ENCODE data around the gene PFDN2. TPM values are rescaled to one million over a fixed set of nuclear protein-coding genes. Genes with fewer than 3 reads are reported as not detected.
"Not testable (repeated sequence)": the region's sequence is repeated elsewhere in the genome, so short reads cannot be mapped to it uniquely, and the experiment has no call there.

Gene PFDN2
- total RNA-seq, 1 donor from 2014 or later, result 57.9 TPM

DNA sequence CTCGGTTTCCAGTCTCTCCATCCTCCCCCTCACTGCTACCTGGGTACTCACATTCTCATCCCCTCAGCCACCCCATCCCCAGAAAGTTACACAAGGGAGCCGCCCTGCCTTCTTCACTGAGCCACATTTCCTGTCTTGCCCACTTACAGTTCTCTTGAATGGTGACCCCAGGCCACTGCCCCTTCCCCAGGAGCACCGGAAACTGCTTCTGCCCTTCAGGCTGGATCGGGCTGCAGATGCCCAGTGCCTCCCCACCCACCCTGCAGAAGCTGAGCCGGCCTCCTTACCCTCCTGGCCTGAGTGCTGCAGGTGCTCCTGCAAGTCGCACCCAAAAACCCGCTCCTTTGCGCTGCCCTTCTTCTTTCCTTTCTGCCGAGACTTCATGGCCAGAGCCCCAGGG, 48.6 kb downstream of the PFDN2 start:
- Mint-ChIP-seq H3K4me1 (ENCODE audit: low read depth) (no peaks in the 10 kb centered on the region), H3K36me3 (ENCODE audit: low read depth) (no peaks in the 10 kb centered on the region), H3K9me3 (ENCODE audit: low read depth) (no peaks in the 10 kb centered on the region), H3K27ac (ENCODE audit: unreplicated experiment) (no peak overlapping the region), H3K27me3 (ENCODE audit: low read depth) (peaks cover 8% of the 10 kb centered on the region), H3K4me3 (ENCODE audit: unreplicated experiment) (no peak overlapping the region)
- TF ChIP-seq, protein P1, sequence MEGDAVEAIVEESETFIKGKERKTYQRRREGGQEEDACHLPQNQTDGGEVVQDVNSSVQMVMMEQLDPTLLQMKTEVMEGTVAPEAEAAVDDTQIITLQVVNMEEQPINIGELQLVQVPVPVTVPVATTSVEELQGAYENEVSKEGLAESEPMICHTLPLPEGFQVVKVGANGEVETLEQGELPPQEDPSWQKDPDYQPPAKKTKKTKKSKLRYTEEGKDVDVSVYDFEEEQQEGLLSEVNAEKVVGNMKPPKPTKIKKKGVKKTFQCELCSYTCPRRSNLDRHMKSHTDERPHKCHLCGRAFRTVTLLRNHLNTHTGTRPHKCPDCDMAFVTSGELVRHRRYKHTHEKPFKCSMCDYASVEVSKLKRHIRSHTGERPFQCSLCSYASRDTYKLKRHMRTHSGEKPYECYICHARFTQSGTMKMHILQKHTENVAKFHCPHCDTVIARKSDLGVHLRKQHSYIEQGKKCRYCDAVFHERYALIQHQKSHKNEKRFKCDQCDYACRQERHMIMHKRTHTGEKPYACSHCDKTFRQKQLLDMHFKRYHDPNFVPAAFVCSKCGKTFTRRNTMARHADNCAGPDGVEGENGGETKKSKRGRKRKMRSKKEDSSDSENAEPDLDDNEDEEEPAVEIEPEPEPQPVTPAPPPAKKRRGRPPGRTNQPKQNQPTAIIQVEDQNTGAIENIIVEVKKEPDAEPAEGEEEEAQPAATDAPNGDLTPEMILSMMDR (IDR thresholded peaks at IDR 0.05), result no peak
- DNase-seq (ENCODE audit: low spot score), result no peak

DNA sequence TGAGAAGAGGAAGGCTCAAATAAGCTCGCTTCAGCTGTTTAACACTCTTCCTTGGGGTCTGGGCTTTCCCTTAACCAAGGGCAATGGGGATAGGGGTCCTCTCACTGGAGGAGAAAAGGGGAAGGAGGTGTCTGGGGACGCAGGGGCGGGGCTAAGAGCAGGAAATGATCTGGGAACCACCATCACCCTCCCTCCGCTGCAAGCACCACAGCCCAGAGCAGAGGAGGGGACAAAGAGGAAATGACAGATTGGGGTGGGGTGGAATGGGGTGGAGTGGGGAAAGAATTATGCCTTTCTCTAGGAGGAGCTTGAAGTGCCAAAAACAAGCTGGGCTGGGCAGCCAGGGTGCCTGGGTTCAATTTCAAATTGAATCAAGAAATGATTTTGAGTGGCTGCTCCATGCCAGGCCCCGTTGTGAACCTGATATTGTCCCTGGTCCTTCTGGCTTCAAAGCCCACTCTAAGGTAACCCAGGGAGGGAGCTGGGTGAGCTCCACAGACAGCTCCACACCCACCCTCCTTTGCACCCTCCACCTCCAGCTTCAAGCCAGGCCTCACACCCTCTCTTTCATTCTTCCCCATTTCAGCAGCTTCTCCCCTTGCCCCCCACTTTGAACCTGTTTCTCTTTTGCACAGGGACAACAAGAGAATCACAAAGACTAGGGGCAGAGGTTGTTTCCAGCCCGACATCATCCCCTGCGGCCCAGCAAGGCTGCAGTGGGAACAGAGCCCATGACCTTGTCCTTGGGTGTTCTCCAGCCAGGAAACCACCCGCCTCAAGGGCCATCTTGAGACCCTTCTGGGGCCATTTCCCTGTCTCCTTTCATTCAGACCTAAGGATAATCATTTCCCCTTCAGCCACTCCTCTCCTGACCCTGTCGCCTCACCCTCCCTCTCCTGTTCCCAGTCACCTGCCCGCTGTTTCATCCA, 49.3 kb downstream of the PFDN2 start:
- TF ChIP-seq, protein P1 (IDR thresholded peaks at IDR 0.05), result no peak
- Mint-ChIP-seq H3K4me1 (ENCODE audit: low read depth) (no peaks in the 10 kb centered on the region), H3K36me3 (ENCODE audit: low read depth) (no peaks in the 10 kb centered on the region), H3K27me3 (ENCODE audit: low read depth) (peaks cover 14% of the 10 kb centered on the region), H3K9me3 (ENCODE audit: low read depth) (no peaks in the 10 kb centered on the region), H3K4me3 (ENCODE audit: unreplicated experiment) (no peak overlapping the region), H3K27ac (ENCODE audit: unreplicated experiment) (no peak overlapping the region)
- no peak for DNase-seq (ENCODE audit: low spot score)

DNA sequence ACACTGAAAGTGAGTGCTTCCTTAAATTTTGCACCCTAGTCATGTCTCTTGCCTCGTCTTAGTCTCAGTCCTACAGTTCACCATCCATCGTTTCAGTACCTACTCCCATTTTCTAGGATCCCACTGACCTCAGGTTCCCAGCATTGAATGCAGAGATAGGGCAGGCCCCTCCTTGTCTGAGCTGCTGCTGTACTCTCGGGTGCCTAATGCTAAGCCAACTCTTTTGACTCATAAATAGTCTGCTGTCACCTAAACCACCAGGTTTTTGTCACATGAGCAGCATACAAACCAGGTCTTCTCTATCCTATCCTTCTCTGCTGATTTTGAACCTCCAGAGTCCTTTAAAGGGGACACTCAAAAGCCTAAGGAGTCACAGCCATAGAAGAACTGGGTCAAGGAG, 51.1 kb downstream of the PFDN2 start:
- DNase-seq (ENCODE audit: low spot score), result no peak
- Mint-ChIP-seq H3K36me3 (ENCODE audit: low read depth) (no peaks in the 10 kb centered on the region), H3K27ac (ENCODE audit: unreplicated experiment) (no peak overlapping the region), H3K4me1 (ENCODE audit: low read depth) (no peaks in the 10 kb centered on the region), H3K4me3 (ENCODE audit: unreplicated experiment) (no peak overlapping the region), H3K27me3 (ENCODE audit: low read depth) (peaks cover 25% of the 10 kb centered on the region), H3K9me3 (ENCODE audit: low read depth) (no peaks in the 10 kb centered on the region)
- TF ChIP-seq, protein P1 (IDR thresholded peaks at IDR 0.05), result no peak

DNA sequence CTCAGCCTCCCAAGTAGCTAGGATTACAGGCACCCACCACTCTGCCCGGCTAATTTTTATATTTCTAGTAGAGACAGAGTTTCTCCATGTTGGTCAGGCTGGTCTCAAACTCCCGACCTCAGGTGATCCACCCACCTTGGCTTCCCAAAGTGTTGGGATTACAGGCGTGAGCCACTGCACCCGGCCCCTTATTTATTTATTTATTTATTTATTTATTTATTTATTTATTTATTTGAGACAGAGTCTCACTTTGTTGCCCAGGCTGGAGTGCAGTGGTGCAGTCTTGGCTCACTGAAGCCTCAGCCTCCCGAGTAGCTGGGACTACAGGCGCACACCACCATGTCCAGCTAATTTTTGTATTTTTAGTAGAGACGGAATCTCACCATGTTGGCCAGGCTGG, 52.2 kb downstream of the PFDN2 start:
- H3K36me3 Mint-ChIP-seq (ENCODE audit: low read depth); H3K4me1 Mint-ChIP-seq (ENCODE audit: low read depth); H3K9me3 Mint-ChIP-seq (ENCODE audit: low read depth); DNase-seq (ENCODE audit: low spot score); H3K27ac Mint-ChIP-seq (ENCODE audit: unreplicated experiment); H3K4me3 Mint-ChIP-seq (ENCODE audit: unreplicated experiment): not testable (repeated sequence)
- peaks cover 25% of the 10 kb centered on the region for H3K27me3 Mint-ChIP-seq (ENCODE audit: low read depth)

DNA sequence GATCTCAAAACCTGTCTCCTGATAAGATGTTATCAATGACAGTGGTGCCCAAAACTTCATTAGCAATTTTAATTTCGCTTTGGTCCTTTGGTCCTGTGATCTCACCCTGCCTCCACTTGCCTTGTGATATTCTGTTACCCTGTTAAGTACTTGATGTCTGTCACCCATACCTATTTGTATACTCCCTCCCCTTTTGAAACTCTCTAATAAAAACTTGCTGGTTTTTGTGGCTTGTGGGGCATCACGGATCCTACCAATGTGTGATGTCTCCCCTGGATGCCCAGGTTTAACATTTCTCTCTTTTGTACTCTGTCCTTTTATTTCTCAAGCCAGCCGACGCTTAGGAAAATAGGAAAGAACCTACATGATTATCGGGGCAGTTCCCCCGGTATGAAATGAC, 53.9 kb downstream of the PFDN2 start:
- not testable (repeated sequence) for H3K9me3 Mint-ChIP-seq (ENCODE audit: low read depth); H3K27ac Mint-ChIP-seq (ENCODE audit: unreplicated experiment); H3K4me3 Mint-ChIP-seq (ENCODE audit: unreplicated experiment); DNase-seq (ENCODE audit: low spot score); H3K4me1 Mint-ChIP-seq (ENCODE audit: low read depth); H3K36me3 Mint-ChIP-seq (ENCODE audit: low read depth)
- H3K27me3 Mint-ChIP-seq (ENCODE audit: low read depth), result peaks cover 25% of the 10 kb centered on the region

DNA sequence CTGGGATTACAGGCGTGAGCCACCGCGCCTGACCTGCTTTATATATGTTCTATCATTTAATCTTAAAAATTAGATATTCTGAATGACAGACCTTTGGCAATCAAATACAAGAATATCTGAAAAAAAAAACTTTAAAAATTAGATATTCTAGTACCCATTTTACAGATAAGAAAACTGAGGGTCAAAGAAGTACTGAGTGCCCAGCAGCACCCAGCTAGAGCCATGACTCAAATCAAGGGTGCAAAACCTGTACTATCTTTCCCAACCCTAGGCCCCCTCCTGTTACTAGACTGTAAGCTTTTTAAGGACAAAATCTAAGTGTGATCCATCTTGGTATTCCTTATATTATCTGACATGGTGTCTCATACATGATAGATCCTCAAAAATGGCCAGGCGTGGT, 56.4 kb downstream of the PFDN2 start:
- Mint-ChIP-seq H3K9me3 (ENCODE audit: low read depth) (no peaks in the 10 kb centered on the region), H3K36me3 (ENCODE audit: low read depth) (no peaks in the 10 kb centered on the region), H3K27ac (ENCODE audit: unreplicated experiment) (no peak overlapping the region), H3K4me1 (ENCODE audit: low read depth) (no peaks in the 10 kb centered on the region), H3K27me3 (ENCODE audit: low read depth) (peaks cover 20% of the 10 kb centered on the region), H3K4me3 (ENCODE audit: unreplicated experiment) (no peak overlapping the region)
- TF ChIP-seq, protein P1 (IDR thresholded peaks at IDR 0.05), result no peak
- no peak for DNase-seq (ENCODE audit: low spot score)
